ENCODE data around the gene WNT4.

Gene WNT4

DNA sequence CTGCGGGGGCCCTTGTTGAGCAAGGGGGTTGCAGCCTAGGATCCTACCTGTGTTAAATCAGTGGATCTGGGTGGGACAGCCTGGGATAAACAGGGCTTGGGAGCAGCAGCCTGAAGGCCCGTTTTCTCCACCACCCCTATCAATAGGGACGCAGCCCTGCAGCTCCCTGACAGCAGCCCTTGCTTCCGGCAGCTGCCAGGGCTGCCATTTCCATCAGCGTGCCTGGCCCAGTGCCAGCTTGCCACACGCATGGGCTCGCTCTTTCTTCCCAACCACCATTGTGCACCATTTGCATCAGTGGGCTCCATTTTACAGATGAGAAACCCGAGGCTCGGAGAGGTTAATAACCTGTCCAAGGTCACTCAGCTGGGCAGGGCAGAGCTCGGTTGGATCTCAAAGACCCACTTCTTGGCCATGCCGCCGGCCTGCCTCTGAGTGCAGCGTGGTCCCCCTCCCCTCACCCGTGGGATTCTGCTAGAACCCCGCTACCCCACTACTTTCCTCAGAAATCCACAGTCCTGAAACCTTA is 3.8 kb downstream of the WNT4 start:
- no peak overlapping the region for H3K27ac ChIP-seq (ENCODE audit: low read length)
- no peaks in the 10 kb centered on the region for H3K4me1 ChIP-seq (ENCODE audit: insufficient read depth, low read length)
- no peaks in the 10 kb centered on the region for H3K9me3 ChIP-seq (ENCODE audit: insufficient read depth, low read length, severe bottlenecking)
- H3K9ac ChIP-seq (ENCODE audit: low read depth, low read length): no peak overlapping the region
- ATAC-seq (ENCODE audit: insufficient read depth, low read depth): no peak
- no peaks in the 10 kb centered on the region for H3K27me3 ChIP-seq (ENCODE audit: insufficient read depth, low read length, poor library complexity)
- H3K79me2 ChIP-seq (ENCODE audit: insufficient read depth, low read length): no peaks in the 10 kb centered on the region
- no peaks in the 10 kb centered on the region for H3K36me3 ChIP-seq (ENCODE audit: insufficient read depth, low read length)
- TF ChIP-seq, protein P1, sequence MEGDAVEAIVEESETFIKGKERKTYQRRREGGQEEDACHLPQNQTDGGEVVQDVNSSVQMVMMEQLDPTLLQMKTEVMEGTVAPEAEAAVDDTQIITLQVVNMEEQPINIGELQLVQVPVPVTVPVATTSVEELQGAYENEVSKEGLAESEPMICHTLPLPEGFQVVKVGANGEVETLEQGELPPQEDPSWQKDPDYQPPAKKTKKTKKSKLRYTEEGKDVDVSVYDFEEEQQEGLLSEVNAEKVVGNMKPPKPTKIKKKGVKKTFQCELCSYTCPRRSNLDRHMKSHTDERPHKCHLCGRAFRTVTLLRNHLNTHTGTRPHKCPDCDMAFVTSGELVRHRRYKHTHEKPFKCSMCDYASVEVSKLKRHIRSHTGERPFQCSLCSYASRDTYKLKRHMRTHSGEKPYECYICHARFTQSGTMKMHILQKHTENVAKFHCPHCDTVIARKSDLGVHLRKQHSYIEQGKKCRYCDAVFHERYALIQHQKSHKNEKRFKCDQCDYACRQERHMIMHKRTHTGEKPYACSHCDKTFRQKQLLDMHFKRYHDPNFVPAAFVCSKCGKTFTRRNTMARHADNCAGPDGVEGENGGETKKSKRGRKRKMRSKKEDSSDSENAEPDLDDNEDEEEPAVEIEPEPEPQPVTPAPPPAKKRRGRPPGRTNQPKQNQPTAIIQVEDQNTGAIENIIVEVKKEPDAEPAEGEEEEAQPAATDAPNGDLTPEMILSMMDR (IDR thresholded peaks at IDR 0.05; ENCODE audit: borderline replicate concordance, extremely low read depth, low read length, poor library complexity, severe bottlenecking): no peak
- no peak for TF ChIP-seq EZH2 (IDR thresholded peaks at IDR 0.05; ENCODE audit: borderline replicate concordance, low read depth, low read length, severe bottlenecking)
- H4K20me1 ChIP-seq (ENCODE audit: insufficient read depth, low read length): peaks cover 49% of the 10 kb centered on the region
- no peak overlapping the region for H3K4me3 ChIP-seq (ENCODE audit: low read depth in 1 of 2, low read length in 2 of 2)
- no peak overlapping the region for H2AFZ ChIP-seq (ENCODE audit: low read depth, low read length)
- no peak overlapping the region for H3K4me2 ChIP-seq (ENCODE audit: insufficient read depth, low read length)
- DNase-seq: no peak

DNA sequence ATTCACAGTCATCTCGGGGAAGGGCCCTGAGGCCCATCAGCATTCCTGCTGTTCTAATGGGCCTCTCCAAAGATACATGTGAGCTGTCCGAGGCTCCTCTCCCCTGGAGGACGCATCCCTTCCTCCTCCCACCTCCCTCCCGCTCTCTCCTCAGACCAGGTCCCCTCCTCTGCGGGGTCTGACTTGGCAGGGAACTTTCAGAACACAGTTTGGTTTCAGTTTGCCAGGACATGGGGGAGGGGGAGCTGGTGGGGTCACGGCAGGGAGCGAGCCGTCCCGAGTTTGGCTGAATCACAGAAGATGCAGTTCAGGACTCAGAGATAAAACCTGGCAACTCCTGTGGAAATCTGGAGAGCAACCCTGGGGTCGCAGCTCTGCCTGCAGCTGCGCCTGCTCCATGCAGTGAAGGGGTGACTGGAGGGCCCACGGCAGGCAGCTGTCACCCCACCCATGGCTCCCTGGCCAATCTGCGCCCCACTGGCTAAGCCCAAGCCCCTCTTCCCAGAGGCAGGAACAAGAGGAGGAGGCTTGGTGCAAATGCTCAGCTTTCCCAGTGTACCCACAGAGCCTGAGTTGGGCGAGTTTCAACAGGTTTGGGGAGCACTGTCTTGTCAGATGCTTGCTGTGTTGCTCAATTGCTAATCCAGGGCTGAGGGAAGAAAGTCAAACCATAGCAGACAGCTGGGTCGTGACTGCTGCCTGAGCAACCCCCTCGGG is 5.7 kb downstream of the WNT4 start:
- ATAC-seq (ENCODE audit: insufficient read depth, low read depth) (no peak), DNase-seq (no peak)
- H3K27me3 ChIP-seq (ENCODE audit: insufficient read depth, low read length, poor library complexity): no peaks in the 10 kb centered on the region
- peaks cover 60% of the 10 kb centered on the region for H4K20me1 ChIP-seq (ENCODE audit: insufficient read depth, low read length)
- H3K9me3 ChIP-seq (ENCODE audit: insufficient read depth, low read length, severe bottlenecking): no peaks in the 10 kb centered on the region
- TF ChIP-seq EZH2 (IDR thresholded peaks at IDR 0.05; ENCODE audit: borderline replicate concordance, low read depth, low read length, severe bottlenecking): no peak
- TF ChIP-seq, protein P1 (IDR thresholded peaks at IDR 0.05; ENCODE audit: borderline replicate concordance, extremely low read depth, low read length, poor library complexity, severe bottlenecking): no peak
- no peaks in the 10 kb centered on the region for H3K4me1 ChIP-seq (ENCODE audit: insufficient read depth, low read length)
- H3K4me3 ChIP-seq (ENCODE audit: low read depth in 1 of 2, low read length in 2 of 2): no peak overlapping the region
- no peaks in the 10 kb centered on the region for H3K79me2 ChIP-seq (ENCODE audit: insufficient read depth, low read length)
- H3K4me2 ChIP-seq (ENCODE audit: insufficient read depth, low read length): no peak overlapping the region
- no peaks in the 10 kb centered on the region for H3K36me3 ChIP-seq (ENCODE audit: insufficient read depth, low read length)
- H3K27ac ChIP-seq (ENCODE audit: low read length): no peak overlapping the region
- H3K9ac ChIP-seq (ENCODE audit: low read depth, low read length): no peak overlapping the region
- no peak overlapping the region for H2AFZ ChIP-seq (ENCODE audit: low read depth, low read length)

DNA sequence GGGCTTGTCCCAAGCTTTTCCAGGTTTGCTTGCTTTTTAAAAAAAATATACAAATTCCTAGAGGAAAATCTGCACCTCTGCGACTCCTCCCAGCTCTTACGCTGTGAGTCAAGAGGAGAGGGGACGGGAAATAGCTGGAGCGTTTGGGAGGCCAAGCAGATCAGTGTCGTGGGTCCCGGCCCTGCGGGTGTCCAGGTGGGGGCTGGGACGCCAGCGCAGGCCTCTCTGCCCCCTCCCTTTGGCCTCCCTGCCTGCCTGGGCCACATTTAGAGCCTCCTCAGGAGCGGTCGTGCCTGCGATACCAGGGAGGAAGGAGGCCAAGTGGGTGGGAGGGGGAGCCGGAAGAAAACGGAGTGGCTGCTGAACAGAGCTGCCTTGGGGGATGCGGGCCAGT is 9.0 kb downstream of the WNT4 start:
- no peak overlapping the region for H3K4me3 ChIP-seq (ENCODE audit: low read depth in 1 of 2, low read length in 2 of 2)
- H3K9ac ChIP-seq (ENCODE audit: low read depth, low read length): no peak overlapping the region
- no peaks in the 10 kb centered on the region for H3K4me1 ChIP-seq (ENCODE audit: insufficient read depth, low read length)
- DNase-seq: no peak
- no peak overlapping the region for H2AFZ ChIP-seq (ENCODE audit: low read depth, low read length)
- ATAC-seq (ENCODE audit: insufficient read depth, low read depth): no peak
- H3K9me3 ChIP-seq (ENCODE audit: insufficient read depth, low read length, severe bottlenecking): no peaks in the 10 kb centered on the region
- no peak overlapping the region for H3K4me2 ChIP-seq (ENCODE audit: insufficient read depth, low read length)
- no peaks in the 10 kb centered on the region for H3K79me2 ChIP-seq (ENCODE audit: insufficient read depth, low read length)
- H3K27ac ChIP-seq (ENCODE audit: low read length): no peak overlapping the region
- no peak for TF ChIP-seq EZH2 (IDR thresholded peaks at IDR 0.05; ENCODE audit: borderline replicate concordance, low read depth, low read length, severe bottlenecking)
- TF ChIP-seq, protein P1 (IDR thresholded peaks at IDR 0.05; ENCODE audit: borderline replicate concordance, extremely low read depth, low read length, poor library complexity, severe bottlenecking): no peak
- H4K20me1 ChIP-seq (ENCODE audit: insufficient read depth, low read length): peaks cover 59% of the 10 kb centered on the region
- H3K36me3 ChIP-seq (ENCODE audit: insufficient read depth, low read length): no peaks in the 10 kb centered on the region
- no peaks in the 10 kb centered on the region for H3K27me3 ChIP-seq (ENCODE audit: insufficient read depth, low read length, poor library complexity)

Data from DND-41 (cell line).